ENCODE results near the gene ZNF862. TPM values are rescaled to one million over a fixed set of nuclear protein-coding genes. Genes with fewer than 3 reads are reported as not detected.

ZNF862 gene
- total RNA-seq, 1 donor from 2014 or later, result 23.9 TPM

Other genes with a start within 250 kb of the ZNF862 start
- 16.7 and 17.6 TPM in 2 replicates for gene ZNF467, start 64.8 kb upstream of the ZNF862 start, total RNA-seq (ENCODE audit: low replicate concordance)
- 36.8 and 53.6 TPM in 2 replicates for gene ATP6V0E2, start 35.6 kb downstream of the ZNF862 start, total RNA-seq (ENCODE audit: low replicate concordance)